SK-N-SH treated with all-trans-retinoic acid at 6 μM for 48 hours (cell line): Measurements from ENCODE around the gene PGAP6.

ENCODE experiments used
- ATAC-seq: fragments of 200-7000 bp; cut with Tn5 transposase; 3 replicates; pipeline ENCODE4 v1.9.1; 2020; ENCODE audit warnings: mild to moderate bottlenecking, moderate library complexity
- ARNTL ChIP-seq: fragments of 450-650 bp; formaldehyde crosslinking; IDR thresholded peaks from 2 replicates; pipeline ENCODE4 v1.5.0; 2020; ENCODE audit warnings: low read depth, mild to moderate bottlenecking, moderate library complexity, borderline replicate concordance
- BACH2 ChIP-seq: fragments of 250-450 bp; sonication (Bioruptor Pico); IDR thresholded peaks from 2 replicates; pipeline ENCODE4 v1.9.0; 2021; ENCODE audit warnings: mild to moderate bottlenecking, borderline replicate concordance
- CREB5 ChIP-seq: fragments of 250-450 bp; sonication (Bioruptor Pico); IDR thresholded peaks from 2 replicates; pipeline ENCODE4 v1.5.1; 2020; ENCODE audit warnings: low read depth, mild to moderate bottlenecking, moderate library complexity
- CSDC2 ChIP-seq: fragments of 250-450 bp; sonication (Bioruptor Pico); IDR thresholded peaks from 2 replicates; pipeline ENCODE4 v1.5.0; 2020; ENCODE audit warnings: mild to moderate bottlenecking, moderate library complexity
- CSRNP3 ChIP-seq: fragments of 250-450 bp; sonication (Bioruptor Pico); IDR thresholded peaks from 2 replicates; pipeline ENCODE4 v1.5.1; 2021; ENCODE audit warnings: mild to moderate bottlenecking, moderate library complexity
- ESRRG ChIP-seq: fragments of 250-450 bp; sonication (Bioruptor Pico); IDR thresholded peaks from 2 replicates; pipeline ENCODE4 v1.6.1; 2021; ENCODE audit warnings: mild to moderate bottlenecking
- GLIS3 ChIP-seq: fragments of 250-450 bp; sonication (Bioruptor Pico); IDR thresholded peaks from 2 replicates; pipeline ENCODE4 v1.5.0; 2020; ENCODE audit warnings: mild to moderate bottlenecking, moderate library complexity
- ISL1 ChIP-seq: fragments of 250-450 bp; sonication (Bioruptor Pico); IDR thresholded peaks from 2 replicates; pipeline ENCODE4 v2.1.2; 2022; ENCODE audit warnings: mild to moderate bottlenecking, moderate library complexity
- OSR1 ChIP-seq: fragments of 250-450 bp; sonication (Bioruptor Pico); IDR thresholded peaks from 2 replicates; pipeline ENCODE4 v1.8.0; 2022; ENCODE audit warnings: moderate library complexity, mild to moderate bottlenecking, inconsistent platforms
- PPARA ChIP-seq: fragments of 250-450 bp; sonication (Bioruptor Pico); IDR thresholded peaks from 2 replicates; pipeline ENCODE4 v1.5.0; 2020; ENCODE audit warnings: mild to moderate bottlenecking, borderline replicate concordance
- TCF4 ChIP-seq: fragments of 250-450 bp; sonication (Bioruptor Pico); IDR thresholded peaks from 2 replicates; pipeline ENCODE4 v1.8.0; 2021; ENCODE audit warnings: mild to moderate bottlenecking, moderate library complexity, borderline replicate concordance
- TOX ChIP-seq: fragments of 250-450 bp; sonication (Bioruptor Pico); IDR thresholded peaks from 2 replicates; pipeline ENCODE4 v1.8.0; 2021; ENCODE audit warnings: mild to moderate bottlenecking, moderate library complexity, borderline replicate concordance
- ZC3H10 ChIP-seq: fragments of 250-450 bp; sonication (Bioruptor Pico); IDR thresholded peaks from 2 replicates; pipeline ENCODE4 v1.5.1; 2021; ENCODE audit warnings: mild to moderate bottlenecking, moderate library complexity
- ZNF565 ChIP-seq: fragments of 450-650 bp; formaldehyde crosslinking; conservative IDR thresholded peaks from 2 replicates; pipeline ENCODE4 v1.5.0; 2020; ENCODE audit warnings: low read depth, mild to moderate bottlenecking, moderate library complexity
- ZNF70 ChIP-seq: fragments of 450-650 bp; formaldehyde crosslinking; IDR thresholded peaks from 2 replicates; pipeline ENCODE4 v1.5.0; 2020; ENCODE audit warnings: mild to moderate bottlenecking, moderate library complexity

PGAP6 gene

DNA sequence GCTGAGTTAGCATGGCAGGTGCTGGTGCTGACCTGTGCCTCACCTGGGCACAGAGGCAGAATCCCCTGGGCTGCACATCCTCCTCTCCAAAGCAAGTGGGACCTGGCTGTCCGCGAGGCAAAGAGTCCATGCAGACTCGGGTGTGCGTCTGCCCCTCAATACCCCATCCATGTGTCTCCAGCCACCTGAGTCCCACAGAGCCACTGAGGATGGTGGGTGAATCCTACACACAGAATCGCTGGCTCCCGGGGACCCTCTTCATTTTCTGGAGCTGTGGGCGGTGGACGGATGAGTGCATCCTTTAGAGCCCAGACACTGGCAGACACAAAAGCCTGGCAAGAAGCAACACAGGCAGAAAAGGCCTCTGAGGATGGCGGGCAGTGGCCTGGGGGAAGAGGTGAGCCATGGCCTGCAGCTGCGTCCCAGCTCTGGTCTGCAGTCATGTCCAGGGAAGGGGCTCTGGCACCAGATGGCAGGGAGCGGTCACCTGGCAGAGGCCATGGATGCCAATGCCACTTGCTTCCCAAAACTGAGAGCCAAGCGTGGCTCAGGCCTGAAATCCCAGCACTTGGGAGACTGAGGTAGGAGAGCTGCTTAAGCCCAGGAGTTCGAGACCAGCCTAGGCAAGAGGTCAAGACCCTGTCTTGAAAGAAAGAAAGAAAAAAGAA, 59.2 kb downstream of the PGAP6 start:
- no peak for ATAC-seq
- TF ChIP-seq ZC3H10 (CRISPR knock-in tag): no peak
- no peak for TF ChIP-seq ISL1
- no peak for TF ChIP-seq OSR1 (CRISPR knock-in tag)
- TF ChIP-seq TCF4 (CRISPR knock-in tag): no peak
- no peak for TF ChIP-seq CREB5
- TF ChIP-seq ZNF565 (CRISPR knock-in tag): no peak
- TF ChIP-seq BACH2 (CRISPR knock-in tag): no peak
- no peak for TF ChIP-seq CSRNP3 (CRISPR knock-in tag)
- no peak for TF ChIP-seq GLIS3 (CRISPR knock-in tag)
- TF ChIP-seq, all 23 proteins: peak for 0

GRCh38 chr16:321532-321931, 60.2 kb downstream of the PGAP6 start:
- TF ChIP-seq CREB5: no peak
- no peak for TF ChIP-seq ISL1
- TF ChIP-seq ARNTL (CRISPR knock-in tag): no peak
- TF ChIP-seq OSR1 (CRISPR knock-in tag): no peak
- no peak for TF ChIP-seq PPARA
- no peak for TF ChIP-seq GLIS3 (CRISPR knock-in tag)
- no peak for TF ChIP-seq ZNF565 (CRISPR knock-in tag)
- TF ChIP-seq CSRNP3 (CRISPR knock-in tag): no peak
- no peak for TF ChIP-seq ZNF70
- TF ChIP-seq ESRRG (CRISPR knock-in tag): no peak
- no peak for TF ChIP-seq ZC3H10 (CRISPR knock-in tag)
- TF ChIP-seq TOX (CRISPR knock-in tag): no peak
- no peak for TF ChIP-seq CSDC2 (CRISPR knock-in tag)
- no peak; the same call in 2 of the 3 replicates for ATAC-seq
